ENCODE results near the gene RASGEF1B. TPM values are rescaled to one million over a fixed set of nuclear protein-coding genes. Genes with fewer than 3 reads are reported as not detected.

RASGEF1B gene
- total RNA-seq, 1 donor from 2014 or later, result 10.2 TPM

GRCh38 chr4:81422595-81422994 is 49.1 kb downstream of the RASGEF1B start:
- Mint-ChIP-seq H3K9me3 (ENCODE audit: low read depth) (no peaks in the 10 kb centered on the region), H3K36me3 (ENCODE audit: insufficient read depth) (peaks cover 3% of the 10 kb centered on the region), H3K27me3 (no peaks in the 10 kb centered on the region), H3K4me3 (ENCODE audit: low read depth) (no peak overlapping the region), H3K27ac (no peak overlapping the region), H3K4me1 (ENCODE audit: low read depth) (no peaks in the 10 kb centered on the region)
- no peak for DNase-seq (ENCODE audit: low spot score, unreplicated experiment)
- TF ChIP-seq, protein P1, sequence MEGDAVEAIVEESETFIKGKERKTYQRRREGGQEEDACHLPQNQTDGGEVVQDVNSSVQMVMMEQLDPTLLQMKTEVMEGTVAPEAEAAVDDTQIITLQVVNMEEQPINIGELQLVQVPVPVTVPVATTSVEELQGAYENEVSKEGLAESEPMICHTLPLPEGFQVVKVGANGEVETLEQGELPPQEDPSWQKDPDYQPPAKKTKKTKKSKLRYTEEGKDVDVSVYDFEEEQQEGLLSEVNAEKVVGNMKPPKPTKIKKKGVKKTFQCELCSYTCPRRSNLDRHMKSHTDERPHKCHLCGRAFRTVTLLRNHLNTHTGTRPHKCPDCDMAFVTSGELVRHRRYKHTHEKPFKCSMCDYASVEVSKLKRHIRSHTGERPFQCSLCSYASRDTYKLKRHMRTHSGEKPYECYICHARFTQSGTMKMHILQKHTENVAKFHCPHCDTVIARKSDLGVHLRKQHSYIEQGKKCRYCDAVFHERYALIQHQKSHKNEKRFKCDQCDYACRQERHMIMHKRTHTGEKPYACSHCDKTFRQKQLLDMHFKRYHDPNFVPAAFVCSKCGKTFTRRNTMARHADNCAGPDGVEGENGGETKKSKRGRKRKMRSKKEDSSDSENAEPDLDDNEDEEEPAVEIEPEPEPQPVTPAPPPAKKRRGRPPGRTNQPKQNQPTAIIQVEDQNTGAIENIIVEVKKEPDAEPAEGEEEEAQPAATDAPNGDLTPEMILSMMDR (IDR thresholded peaks at IDR 0.05; ENCODE audit: unreplicated experiment), result no peak

GRCh38 chr4:81421346-81422218 is 50.1 kb downstream of the RASGEF1B start:
- no peaks in the 10 kb centered on the region for H3K36me3 Mint-ChIP-seq (ENCODE audit: insufficient read depth)
- H3K27ac Mint-ChIP-seq, result no peak overlapping the region
- H3K9me3 Mint-ChIP-seq (ENCODE audit: low read depth), result no peaks in the 10 kb centered on the region
- TF ChIP-seq, protein P1 (IDR thresholded peaks at IDR 0.05; ENCODE audit: unreplicated experiment), result no peak
- H3K4me1 Mint-ChIP-seq (ENCODE audit: low read depth), result no peaks in the 10 kb centered on the region
- H3K4me3 Mint-ChIP-seq (ENCODE audit: low read depth), result no peak overlapping the region
- no peak for DNase-seq (ENCODE audit: low spot score, unreplicated experiment)
- H3K27me3 Mint-ChIP-seq, result no peaks in the 10 kb centered on the region

DNA sequence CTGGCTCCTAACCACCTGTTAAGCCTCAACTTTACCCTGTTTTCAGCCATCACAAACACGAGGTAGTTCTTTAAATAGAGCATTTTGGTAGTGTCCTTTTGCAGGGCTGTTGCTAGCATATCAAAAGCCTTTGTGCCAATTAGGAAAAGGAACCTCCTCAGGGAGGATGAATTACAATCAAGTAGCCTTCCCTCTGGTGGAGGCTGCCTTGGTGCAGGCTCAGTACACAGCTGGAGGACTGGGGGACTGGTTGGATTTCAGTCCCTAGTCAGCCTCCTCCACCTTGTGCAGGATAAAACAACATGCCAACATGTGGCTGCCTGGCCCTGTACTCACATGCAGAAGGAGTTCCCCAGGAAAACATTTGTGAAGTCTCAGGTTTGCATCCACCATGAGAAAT is 53.1 kb downstream of the RASGEF1B start:
- Mint-ChIP-seq H3K9me3 (ENCODE audit: low read depth) (peaks cover 9% of the 10 kb centered on the region), H3K36me3 (ENCODE audit: insufficient read depth) (peaks cover 4% of the 10 kb centered on the region), H3K4me1 (ENCODE audit: low read depth) (no peaks in the 10 kb centered on the region), H3K27ac (no peak overlapping the region), H3K27me3 (no peaks in the 10 kb centered on the region), H3K4me3 (ENCODE audit: low read depth) (no peak overlapping the region)
- no peak for DNase-seq (ENCODE audit: low spot score, unreplicated experiment)
- TF ChIP-seq, protein P1 (IDR thresholded peaks at IDR 0.05; ENCODE audit: unreplicated experiment), result no peak

- TF ChIP-seq, protein P1 (IDR thresholded peaks at IDR 0.05; ENCODE audit: unreplicated experiment), result no peak
- no peak for DNase-seq (ENCODE audit: low spot score, unreplicated experiment)
- no peaks in the 10 kb centered on the region for H3K4me1 Mint-ChIP-seq (ENCODE audit: low read depth)
- H3K27me3 Mint-ChIP-seq, result peaks cover 2% of the 10 kb centered on the region
- H3K36me3 Mint-ChIP-seq (ENCODE audit: insufficient read depth), result peaks cover 4% of the 10 kb centered on the region
- peaks cover 9% of the 10 kb centered on the region for H3K9me3 Mint-ChIP-seq (ENCODE audit: low read depth)
- H3K4me3 Mint-ChIP-seq (ENCODE audit: low read depth), result no peak overlapping the region
- no peak overlapping the region for H3K27ac Mint-ChIP-seq
These were observed 58.7 kb downstream of the RASGEF1B start for GRCh38 chr4:81412946-81413495.

- TF ChIP-seq, protein P1 (IDR thresholded peaks at IDR 0.05; ENCODE audit: unreplicated experiment), result no peak
- Mint-ChIP-seq H3K4me3 (ENCODE audit: low read depth) (no peak overlapping the region), H3K27me3 (peaks cover 2% of the 10 kb centered on the region), H3K36me3 (ENCODE audit: insufficient read depth) (peaks cover 4% of the 10 kb centered on the region), H3K27ac (no peak overlapping the region), H3K4me1 (ENCODE audit: low read depth) (peaks cover 5% of the 10 kb centered on the region), H3K9me3 (ENCODE audit: low read depth) (peaks cover 9% of the 10 kb centered on the region)
- DNase-seq (ENCODE audit: low spot score, unreplicated experiment), result no peak
These were observed 61.0 kb downstream of the RASGEF1B start for GRCh38 chr4:81410680-81411079.
